Neuron (in vitro differentiated cells): ENCODE data around the gene VIPR2.
"Not testable (repeated sequence)": the region's sequence is repeated elsewhere in the genome, so short reads cannot be mapped to it uniquely, and the experiment has no call there.

Experiments
- H2AFZ ChIP-seq: one replicate; pipeline ENCODE4 v1.6.1; 2013; ENCODE audit warnings: low read depth, mild to moderate bottlenecking, inconsistent platforms, low read length, moderate library complexity
- H3K27me3 ChIP-seq: one replicate; pipeline ENCODE4 v1.6.1; 2013; ENCODE audit warnings: low read length; ENCODE audit not compliant: insufficient read depth
- H3K36me3 ChIP-seq: one replicate; pipeline ENCODE4 v1.6.1; 2013; ENCODE audit warnings: low read length; ENCODE audit not compliant: insufficient read depth
- H3K4me1 ChIP-seq: one replicate; pipeline ENCODE4 v1.6.1; 2013; ENCODE audit warnings: low read length; ENCODE audit not compliant: insufficient read depth
- H3K4me3 ChIP-seq: 2 replicates; pipeline ENCODE4 v1.5.1; 2013; ENCODE audit warnings: mild to moderate bottlenecking, low read length, moderate library complexity
- H3K9me3 ChIP-seq: one replicate; pipeline ENCODE4 v1.6.1; 2013; ENCODE audit warnings: low read length

VIPR2 gene

GRCh38 chr7:159127691-159128642, 16.7 kb downstream of the VIPR2 start:
- H2AFZ ChIP-seq, result no peak overlapping the region
- no peaks in the 10 kb centered on the region for H3K9me3 ChIP-seq
- H3K27me3 ChIP-seq, result peaks cover 3% of the 10 kb centered on the region
- H3K4me1 ChIP-seq, result no peaks in the 10 kb centered on the region
- H3K4me3 ChIP-seq, result no peak overlapping the region
- no peaks in the 10 kb centered on the region for H3K36me3 ChIP-seq

GRCh38 chr7:159126311-159127260, 18.1 kb downstream of the VIPR2 start:
- Histone ChIP-seq H3K4me3 (no peak overlapping the region), H3K36me3 (no peaks in the 10 kb centered on the region), H3K27me3 (peaks cover 3% of the 10 kb centered on the region), H2AFZ (no peak overlapping the region), H3K4me1 (no peaks in the 10 kb centered on the region), H3K9me3 (no peaks in the 10 kb centered on the region)

DNA sequence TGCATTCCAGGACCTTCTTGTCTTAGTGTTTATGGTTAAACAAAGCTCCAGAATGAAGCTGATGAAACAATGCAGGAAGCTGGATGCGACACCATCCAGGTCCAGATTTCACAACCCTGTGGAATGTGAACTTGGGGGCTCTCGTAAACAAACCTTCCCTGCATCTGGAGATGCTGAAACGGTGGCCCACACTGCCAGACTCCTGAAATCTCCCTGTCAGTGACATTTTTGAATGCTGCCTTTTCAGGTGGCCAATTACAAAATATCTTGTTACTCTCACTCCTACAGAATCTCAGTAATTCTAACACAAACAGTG, 18.8 kb downstream of the VIPR2 start:
- H3K4me3 ChIP-seq, result no peak overlapping the region
- peaks cover 3% of the 10 kb centered on the region for H3K27me3 ChIP-seq
- H2AFZ ChIP-seq, result no peak overlapping the region
- no peaks in the 10 kb centered on the region for H3K36me3 ChIP-seq
- no peaks in the 10 kb centered on the region for H3K4me1 ChIP-seq
- H3K9me3 ChIP-seq, result no peaks in the 10 kb centered on the region

- Histone ChIP-seq H2AFZ (no peak overlapping the region), H3K4me1 (no peaks in the 10 kb centered on the region), H3K27me3 (peaks cover 3% of the 10 kb centered on the region), H3K9me3 (no peaks in the 10 kb centered on the region), H3K36me3 (no peaks in the 10 kb centered on the region), H3K4me3 (no peak overlapping the region)
Observed at GRCh38 chr7:159125104-159125954, 19.3 kb downstream of the VIPR2 start.

- H3K4me3 ChIP-seq, H3K4me1 ChIP-seq, H3K27me3 ChIP-seq, H2AFZ ChIP-seq, H3K9me3 ChIP-seq, H3K36me3 ChIP-seq: not testable (repeated sequence)
Observed at GRCh38 chr7:159123793-159124192, 20.9 kb downstream of the VIPR2 start.

GRCh38 chr7:159123294-159123693, 21.4 kb downstream of the VIPR2 start:
- H3K27me3 ChIP-seq, H3K4me1 ChIP-seq, H3K36me3 ChIP-seq, H2AFZ ChIP-seq, H3K4me3 ChIP-seq, H3K9me3 ChIP-seq: not testable (repeated sequence)

GRCh38 chr7:159122276-159122675, 22.4 kb downstream of the VIPR2 start:
- Histone ChIP-seq H3K4me1 (no peaks in the 10 kb centered on the region), H2AFZ (no peak overlapping the region), H3K27me3 (peaks cover 9% of the 10 kb centered on the region), H3K36me3 (no peaks in the 10 kb centered on the region), H3K9me3 (no peaks in the 10 kb centered on the region), H3K4me3 (no peak overlapping the region)

GRCh38 chr7:159121476-159121875, 23.2 kb downstream of the VIPR2 start:
- Histone ChIP-seq H3K4me3 (no peak overlapping the region), H2AFZ (no peak overlapping the region), H3K36me3 (no peaks in the 10 kb centered on the region), H3K9me3 (no peaks in the 10 kb centered on the region), H3K4me1 (no peaks in the 10 kb centered on the region), H3K27me3 (peaks cover 6% of the 10 kb centered on the region)

DNA sequence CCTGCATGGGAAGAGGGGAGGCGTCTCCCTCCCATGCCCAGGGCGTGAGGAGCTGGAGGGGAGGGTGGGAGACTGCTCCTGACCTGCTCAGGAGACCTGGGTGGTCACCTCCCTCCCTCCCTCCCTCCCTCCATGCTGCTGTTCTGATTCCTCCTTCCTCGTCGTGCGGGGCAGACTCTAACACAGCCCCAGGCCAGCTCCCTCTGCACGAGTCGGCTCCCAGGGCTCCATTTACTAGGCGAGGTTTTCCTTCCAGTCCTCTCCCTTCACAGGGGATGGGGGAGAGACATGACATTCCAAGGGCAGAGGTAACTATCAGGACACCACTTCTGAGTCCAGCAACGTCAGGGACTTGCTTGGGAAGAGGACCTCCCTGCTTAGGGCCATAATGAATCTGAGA, 23.6 kb downstream of the VIPR2 start:
- Histone ChIP-seq H3K27me3 (peaks cover 6% of the 10 kb centered on the region), H2AFZ (no peak overlapping the region), H3K4me3 (no peak overlapping the region), H3K9me3 (no peaks in the 10 kb centered on the region), H3K36me3 (no peaks in the 10 kb centered on the region), H3K4me1 (no peaks in the 10 kb centered on the region)

- H3K4me3 ChIP-seq, result no peak overlapping the region
- no peaks in the 10 kb centered on the region for H3K36me3 ChIP-seq
- no peaks in the 10 kb centered on the region for H3K4me1 ChIP-seq
- peaks cover 10% of the 10 kb centered on the region for H3K27me3 ChIP-seq
- no peak overlapping the region for H2AFZ ChIP-seq
- no peaks in the 10 kb centered on the region for H3K9me3 ChIP-seq
Observed at GRCh38 chr7:159120540-159120919, 24.1 kb downstream of the VIPR2 start.

- Histone ChIP-seq H3K36me3 (no peaks in the 10 kb centered on the region), H3K4me1 (no peaks in the 10 kb centered on the region), H3K4me3 (no peak overlapping the region), H3K27me3 (peaks cover 14% of the 10 kb centered on the region), H2AFZ (no peak overlapping the region), H3K9me3 (no peaks in the 10 kb centered on the region)
Observed at GRCh38 chr7:159119851-159120539, 24.7 kb downstream of the VIPR2 start.

GRCh38 chr7:159119026-159119741, 25.5 kb downstream of the VIPR2 start:
- no peaks in the 10 kb centered on the region for H3K9me3 ChIP-seq
- H3K4me3 ChIP-seq, result no peak overlapping the region
- no peaks in the 10 kb centered on the region for H3K36me3 ChIP-seq
- no peaks in the 10 kb centered on the region for H3K4me1 ChIP-seq
- H3K27me3 ChIP-seq, result peaks cover 17% of the 10 kb centered on the region
- no peak overlapping the region for H2AFZ ChIP-seq
